Suprapubic skin (tissue), 3 donors: Measurements from ENCODE around the gene FOXS1.

Experiments
- CTCF ChIP-seq, 2 donors: fragments of 200-600 bp in 1 of 2; fragments of 450-650 bp in 1 of 2; sonication (generic) in 1 of 2; IDR thresholded peaks; one replicate each; pipeline ENCODE4 v1.5.1; 2016 to 2019; ENCODE audit warnings: antibody characterized with exemption in 2 of 2, mild to moderate bottlenecking in 1 of 2, moderate library complexity in 1 of 2
- EP300 ChIP-seq: sonication (generic); formaldehyde crosslinking; IDR thresholded peaks from one replicate; pipeline ENCODE4 v1.6.1; 2017; ENCODE audit warnings: antibody characterized with exemption

GRCh38 chr20:31833931-31834521 lies 11.4 kb downstream of the FOXS1 start:
- TF ChIP-seq CTCF (IDR thresholded peaks at IDR 0.05) (no peak), EP300 (no peak)
